Midbrain (tissue), 1 donor: Measurements from ENCODE around the gene CHID1.

Experiments
- DNase-seq: peaks from one replicate; lab custom pipeline; 2025; lab: John Stamatoyannopoulos, UW

The CHID1 gene

DNA sequence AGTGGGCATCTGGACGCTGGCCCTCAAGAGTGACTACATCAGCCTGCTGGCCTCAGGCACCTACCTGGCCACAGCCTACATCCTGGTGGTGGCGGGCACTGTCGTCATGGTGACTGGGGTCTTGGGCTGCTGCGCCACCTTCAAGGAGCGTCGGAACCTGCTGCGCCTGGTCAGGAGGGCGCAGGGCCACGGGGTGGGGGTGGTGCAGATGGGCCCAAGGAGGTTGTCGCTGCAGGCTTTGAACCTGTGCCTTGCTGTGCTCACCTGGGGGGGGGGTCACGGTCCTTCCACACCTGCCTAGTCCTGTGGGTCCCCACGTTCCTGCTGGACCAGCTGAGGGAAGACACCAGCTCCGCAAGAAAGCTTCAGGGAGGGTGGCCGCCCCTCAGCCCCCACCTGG is 74.3 kb downstream of the CHID1 start:
- no peak for DNase-seq

DNA sequence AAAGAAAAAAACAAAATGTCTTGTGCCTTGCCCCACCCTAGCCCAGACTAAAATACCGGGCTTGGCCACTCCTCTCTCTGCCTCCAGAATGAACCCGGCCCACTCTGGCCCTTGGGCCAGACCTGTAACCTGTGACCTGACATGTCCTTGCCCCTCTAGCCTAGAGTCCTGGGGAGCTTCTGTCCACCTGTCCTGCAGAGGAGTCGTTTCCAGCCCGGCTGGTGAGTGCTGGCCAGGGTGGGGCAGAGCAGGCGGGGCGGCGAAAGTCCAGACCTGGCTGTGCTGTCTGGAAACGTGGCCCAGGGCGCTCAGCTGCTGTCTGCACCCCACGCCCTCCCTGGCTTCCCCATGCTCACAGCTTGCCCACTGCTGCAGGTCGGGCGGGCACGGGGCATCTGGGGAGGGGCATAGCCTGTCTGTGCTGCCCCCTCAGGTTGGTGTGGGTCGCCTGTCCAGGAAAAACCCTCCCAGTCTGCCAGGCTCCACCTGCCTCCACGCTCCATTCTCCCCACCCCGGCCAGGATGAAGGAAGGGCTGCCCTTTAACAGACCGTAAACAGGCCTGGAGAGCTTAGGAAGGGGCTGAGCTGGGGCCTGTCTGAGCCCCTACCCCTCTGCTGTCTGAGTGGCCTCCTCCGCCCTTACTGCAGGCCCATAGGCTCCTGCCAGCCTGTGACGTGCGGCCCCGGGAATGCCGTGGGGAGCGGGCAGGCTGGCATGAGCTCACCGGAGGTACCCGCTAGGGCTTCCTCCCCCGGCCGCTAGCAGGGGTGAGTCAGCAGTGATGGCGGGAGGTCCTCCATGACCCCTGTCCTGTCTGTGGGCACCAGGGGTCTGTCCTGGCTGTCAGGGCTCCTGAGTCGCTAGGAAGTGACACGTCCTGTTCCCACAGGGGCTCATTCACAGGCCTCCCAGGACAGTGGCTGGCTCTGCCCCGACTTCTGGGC is 76.0 kb downstream of the CHID1 start:
- no peak for DNase-seq

- DNase-seq, result no peak
These were observed 76.7 kb downstream of the CHID1 start for GRCh38 chr11:833849-834311.

GRCh38 chr11:833114-833791 is 77.4 kb downstream of the CHID1 start:
- DNase-seq, result no peak

DNA sequence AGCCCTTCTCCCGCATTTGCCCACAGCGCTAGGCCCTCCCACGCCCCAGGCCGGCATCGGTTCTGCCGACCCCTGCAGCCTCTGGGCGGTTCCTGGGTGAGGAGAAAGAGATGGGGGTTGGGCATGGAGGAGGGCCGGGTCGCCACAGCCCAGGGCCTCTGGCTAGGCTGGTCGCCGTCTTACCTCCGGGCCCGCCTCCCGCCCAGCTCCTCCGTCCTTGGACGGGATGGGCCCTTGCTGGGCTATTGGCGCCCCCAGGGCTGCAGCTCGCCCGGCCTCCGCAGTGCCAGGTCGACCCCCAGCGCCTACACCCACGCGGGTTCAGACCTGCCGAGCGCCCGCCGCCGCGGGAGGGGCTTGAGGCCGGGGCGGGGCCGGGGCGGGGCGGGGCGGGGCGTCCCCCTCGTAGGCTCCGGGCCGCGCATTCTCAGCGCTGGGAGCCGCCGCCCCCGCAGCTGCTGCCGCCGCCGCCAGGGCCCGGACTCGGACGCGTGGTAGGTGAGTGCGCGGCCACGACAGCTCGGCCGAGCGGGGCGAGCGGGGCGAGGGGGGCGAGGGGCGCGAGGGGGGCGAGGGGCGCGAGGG is 78.0 kb downstream of the CHID1 start, which contains the start of gene CD151:
Gene CD151, plus strand, starts transcription at position 424 of the 585 bp plus-strand sequence. CDS start 3,118 bp downstream, outside the sequence.
- DNase-seq, result no peak

- DNase-seq, result no peak
These were observed 78.6 kb downstream of the CHID1 start for GRCh38 chr11:831961-832528.

DNA sequence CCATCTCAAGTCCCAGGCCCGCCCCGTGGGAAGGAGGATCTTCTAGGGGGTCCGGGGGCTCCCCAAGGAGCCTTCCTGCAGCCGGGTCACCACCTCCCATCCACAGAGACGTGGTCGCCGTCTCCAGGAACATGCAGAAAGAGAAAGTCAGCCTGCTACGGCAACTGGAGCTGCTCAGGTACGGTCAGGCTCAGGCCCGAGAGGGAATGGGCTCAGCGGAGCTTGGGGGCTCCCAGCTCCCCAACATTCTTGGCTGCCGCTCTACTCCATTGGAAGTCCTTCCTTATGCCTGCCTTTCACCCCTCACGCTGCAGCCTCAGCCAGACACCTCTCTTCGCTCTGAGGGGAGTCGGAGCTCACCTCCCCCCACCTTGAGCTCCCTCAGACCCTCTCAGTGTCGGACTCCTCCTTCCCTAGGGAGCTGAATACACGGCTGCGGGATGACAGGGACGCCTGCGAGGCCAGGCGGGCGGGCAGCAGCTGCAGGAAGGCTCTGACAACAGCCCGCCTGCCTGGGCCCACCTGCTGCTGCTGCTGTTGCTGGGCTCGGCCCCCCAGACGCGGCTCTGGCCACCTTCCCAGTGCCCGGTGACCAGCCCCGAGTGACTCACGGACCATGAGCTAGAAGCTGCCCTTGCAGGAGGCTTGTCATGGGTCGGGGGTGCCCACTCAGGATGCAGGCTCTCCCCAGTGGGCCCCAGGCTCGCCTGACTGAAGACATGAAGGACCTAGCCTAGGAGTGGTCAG is 79.3 kb downstream of the CHID1 start:
- no peak for DNase-seq

DNA sequence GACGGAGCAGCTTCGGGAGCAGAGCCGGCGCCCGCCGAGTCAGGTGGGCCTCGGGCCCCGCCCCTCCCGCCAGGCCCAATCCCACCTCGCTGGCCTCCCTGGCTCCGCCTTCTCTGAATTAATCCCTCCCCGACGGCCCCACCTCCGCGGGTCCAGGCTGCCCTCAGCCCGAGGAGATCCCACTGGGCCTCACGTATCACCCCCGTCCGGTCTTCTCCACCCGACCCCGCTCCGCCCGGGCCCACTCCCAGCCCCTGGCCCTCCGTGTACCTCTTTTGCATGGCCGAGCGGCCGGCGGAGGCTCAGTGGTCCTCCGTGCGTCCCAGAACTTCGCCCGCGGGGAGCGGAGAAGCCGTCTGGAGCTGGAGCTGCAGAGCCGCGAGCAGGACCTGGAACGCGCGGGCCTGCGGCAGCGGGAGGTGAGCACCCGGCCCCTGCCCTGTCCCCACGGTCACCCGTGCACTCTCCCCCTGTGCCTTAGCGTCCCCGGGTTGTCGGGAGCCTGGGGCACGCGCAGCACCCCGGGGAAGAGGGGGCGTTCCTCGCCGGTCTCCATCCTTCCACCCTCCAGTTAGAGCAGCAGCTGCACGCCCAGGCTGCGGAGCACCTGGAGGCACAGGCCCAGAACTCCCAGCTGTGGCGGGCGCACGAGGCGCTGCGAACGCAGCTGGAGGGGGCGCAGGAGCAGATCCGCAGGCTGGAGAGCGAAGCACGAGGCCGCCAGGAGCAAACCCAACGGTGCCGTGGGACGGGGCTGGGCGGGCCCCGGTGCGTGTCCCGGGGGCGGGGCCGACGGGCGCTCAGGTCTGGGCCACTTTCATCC is 80.1 kb downstream of the CHID1 start:
- DNase-seq, result no peak

GRCh38 chr11:829847-830294 is 80.7 kb downstream of the CHID1 start:
- no peak for DNase-seq

- DNase-seq, result no peak
These were observed 81.3 kb downstream of the CHID1 start for GRCh38 chr11:829176-829846.

- no peak for DNase-seq
These were observed 82.0 kb downstream of the CHID1 start for GRCh38 chr11:828506-829175.

GRCh38 chr11:827897-828192 is 82.8 kb downstream of the CHID1 start, which contains the start of gene CRACR2B:
Gene CRACR2B, plus strand, starts transcription at chr11:827919. Its CDS starts 689 bp downstream, at chr11:828608.
- DNase-seq, result no peak

DNA sequence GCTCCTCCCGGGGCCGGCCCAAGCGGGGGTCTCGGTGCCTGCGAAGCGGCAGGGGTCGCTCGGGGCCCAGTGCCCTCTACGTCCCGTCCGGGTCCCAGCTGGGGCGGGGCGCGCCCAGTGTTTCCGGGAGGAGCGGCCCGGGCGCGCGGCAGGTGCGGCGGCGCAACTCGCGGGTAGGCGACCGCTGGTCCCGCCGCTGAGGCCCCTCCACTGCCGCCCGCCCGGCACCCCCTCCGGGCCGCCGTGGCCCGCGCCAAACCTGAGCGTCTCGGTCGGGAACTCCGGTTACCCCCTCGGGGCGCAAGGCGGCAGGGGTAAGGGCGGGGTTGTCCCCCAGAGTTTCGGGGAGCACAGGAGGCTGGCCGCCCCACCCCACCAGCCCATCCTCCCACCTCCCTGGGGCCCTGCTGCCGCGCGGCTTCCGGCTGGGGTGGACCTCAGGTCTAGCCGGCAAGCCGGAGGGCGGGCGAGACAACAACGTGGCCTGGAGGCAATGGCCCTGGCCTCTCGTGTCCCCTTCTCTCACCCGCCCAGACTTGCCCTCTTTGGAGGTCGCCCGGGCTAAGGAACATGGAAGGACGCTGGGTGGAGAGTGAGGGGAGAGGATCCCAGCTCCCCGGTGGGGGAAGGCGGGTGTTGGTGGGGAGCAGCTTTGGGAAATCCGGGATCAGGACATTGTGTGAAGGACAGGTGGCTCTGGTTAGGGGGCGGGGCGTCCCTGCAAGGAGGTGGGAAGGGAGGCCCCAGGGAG is 83.3 kb downstream of the CHID1 start:
- no peak for DNase-seq

DNA sequence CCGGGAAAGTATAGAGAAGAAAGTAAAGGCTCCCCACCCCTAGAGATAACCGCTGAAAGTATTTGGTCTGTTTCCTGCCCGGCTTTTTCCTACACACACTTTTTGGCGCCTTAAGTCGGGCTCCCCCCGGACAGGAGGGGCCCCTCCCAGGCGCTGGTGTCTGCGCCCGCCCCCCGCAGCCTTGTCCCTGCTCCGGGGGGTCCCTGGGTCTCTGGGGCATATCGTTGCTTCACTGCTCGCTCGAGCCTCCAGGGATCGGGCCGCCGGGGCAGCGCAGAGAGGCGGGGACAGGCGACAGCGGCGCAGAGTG is 83.8 kb downstream of the CHID1 start:
- no peak for DNase-seq

GRCh38 chr11:826227-826621 is 84.4 kb downstream of the CHID1 start:
- DNase-seq, result no peak

- no peak for DNase-seq
These were observed 85.0 kb downstream of the CHID1 start for GRCh38 chr11:825366-826226.

GRCh38 chr11:824942-825341 is 85.7 kb downstream of the CHID1 start:
- DNase-seq, result no peak

- DNase-seq, result no peak
These were observed 86.2 kb downstream of the CHID1 start for GRCh38 chr11:824292-824880.
